Activated CD4-positive, alpha-beta T cell treated with anti-CD3 and anti-CD28 coated beads, Interleukin-2, amount 50 U/mL, for 48 hours (primary cell): ENCODE measurements around the gene SEC14L5.
"Not testable (repeated sequence)": the region's sequence is repeated elsewhere in the genome, so short reads cannot be mapped to it uniquely, and the experiment has no call there.

ENCODE experiments used
- DNase-seq, 2 experiments: peaks; one replicate each; pipeline ENCODE4 v3.0.0-alpha.2; 2020

Gene SEC14L5

GRCh38 chr16:5042574-5043171 is 84.5 kb downstream of the SEC14L5 start:
- DNase-seq: no peak

- DNase-seq: no peak
Observed at GRCh38 chr16:5044011-5044540, 85.9 kb downstream of the SEC14L5 start.

GRCh38 chr16:5044581-5044980 is 86.5 kb downstream of the SEC14L5 start:
- DNase-seq: not testable (repeated sequence)

- DNase-seq: no peak
Observed at GRCh38 chr16:5045499-5046115, 87.5 kb downstream of the SEC14L5 start.

- no peak for DNase-seq
Observed at GRCh38 chr16:5046914-5047313, 88.8 kb downstream of the SEC14L5 start.

- DNase-seq: no peak
Observed at GRCh38 chr16:5054876-5055865, 97.0 kb downstream of the SEC14L5 start.

- peak; percentile 52 to 58 for DNase-seq
Observed at GRCh38 chr16:5056352-5056751, 98.2 kb downstream of the SEC14L5 start.

GRCh38 chr16:5058476-5058875 is 100.3 kb downstream of the SEC14L5 start:
- no peak for DNase-seq

GRCh38 chr16:5059386-5060072 is 101.4 kb downstream of the SEC14L5 start:
- no peak for DNase-seq

GRCh38 chr16:5060073-5060641 is 102.0 kb downstream of the SEC14L5 start:
- no peak for DNase-seq

GRCh38 chr16:5062051-5062450 is 103.9 kb downstream of the SEC14L5 start:
- no peak for DNase-seq

GRCh38 chr16:5062790-5063765 is 104.9 kb downstream of the SEC14L5 start:
- DNase-seq: no peak

- no peak for DNase-seq
Observed at GRCh38 chr16:5064915-5065314, 106.8 kb downstream of the SEC14L5 start.

GRCh38 chr16:5065326-5065725 is 107.2 kb downstream of the SEC14L5 start:
- no peak for DNase-seq

- no peak for DNase-seq
Observed at GRCh38 chr16:5065813-5066212, 107.7 kb downstream of the SEC14L5 start, which contains the start of gene C16orf89. C16orf89 (minus strand) TSS chr16:5065956; CDS start chr16:5065908, 48 bp downstream.

- no peak for DNase-seq
Observed at GRCh38 chr16:5066511-5066910, 108.4 kb downstream of the SEC14L5 start.
